Retina (tissue), 1 donor: ENCODE measurements around the gene C16orf86.

ENCODE experiments used
- DNase-seq: peaks from one replicate; pipeline ENCODE4 v3.0.0-alpha.2; 2016

Gene C16orf86, protein sequence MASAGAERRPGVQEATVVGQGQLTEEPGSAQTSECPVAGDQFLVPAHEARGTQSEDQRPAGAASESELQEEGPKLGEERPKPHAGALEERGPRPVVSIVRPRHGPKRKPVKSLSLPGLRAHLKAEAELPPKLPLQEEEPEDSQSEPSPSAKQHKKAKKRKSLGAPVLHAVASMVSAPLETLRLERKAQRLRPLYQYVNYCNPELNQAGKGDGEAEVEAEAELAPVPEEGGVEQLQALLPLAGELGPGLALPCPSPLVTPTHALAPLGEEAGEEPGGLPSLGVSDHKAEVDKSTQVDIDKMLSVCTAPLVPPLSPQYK

GRCh38 chr16:67666559-67667452, at the start of gene C16orf86, which contains the start of gene ENKD1:
Gene C16orf86, plus strand, starts transcription at chr16:67666814. Its CDS starts 157 bp downstream, at chr16:67666971.
Gene ENKD1, minus strand, starts transcription at chr16:67666750. Its CDS starts 308 bp downstream, at chr16:67666442.
- DNase-seq: peak; percentile 94

GRCh38 chr16:67628216-67628615, 38.4 kb upstream of the C16orf86 start:
- no peak for DNase-seq

DNA sequence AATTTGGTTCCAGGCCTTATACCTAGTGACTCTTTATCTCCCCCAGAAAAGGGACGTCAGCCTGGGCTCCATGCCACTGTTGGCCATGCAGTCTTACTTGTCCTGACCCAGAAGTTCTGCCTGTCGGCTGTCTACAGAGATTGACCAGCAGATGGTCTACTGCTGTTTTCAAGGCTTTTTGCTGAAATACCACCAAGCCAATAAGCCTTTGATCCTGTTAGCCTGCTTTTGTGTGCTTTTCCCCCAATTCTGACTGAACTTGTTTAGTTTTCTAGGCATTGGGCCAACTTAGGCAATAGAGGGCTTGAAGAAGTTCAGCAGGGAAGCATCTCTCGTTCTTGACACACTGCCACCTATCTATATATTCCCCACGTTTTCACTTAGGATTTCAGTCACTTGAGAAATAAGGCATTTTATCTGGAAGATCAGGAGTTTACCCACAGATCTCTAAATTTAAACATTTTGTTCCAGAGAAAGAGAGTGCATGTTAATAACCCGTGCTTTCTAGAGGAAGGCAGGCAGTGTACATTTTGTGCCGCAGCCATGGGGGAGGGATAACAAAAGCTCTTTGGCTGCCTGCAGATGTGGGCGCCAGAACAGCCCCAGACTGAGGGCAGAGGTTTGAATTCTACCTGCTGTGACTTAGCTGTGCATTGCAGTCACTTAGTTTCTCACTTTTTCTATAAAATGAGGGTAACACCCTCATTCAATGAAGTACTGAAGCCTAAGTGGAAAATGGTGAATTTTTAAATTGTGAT, 34.0 kb upstream of the C16orf86 start:
- no peak for DNase-seq

- DNase-seq: no peak
These were observed 29.9 kb upstream of the C16orf86 start for GRCh38 chr16:67636713-67637112.

GRCh38 chr16:67637625-67638024, 29.0 kb upstream of the C16orf86 start:
- DNase-seq: no peak

DNA sequence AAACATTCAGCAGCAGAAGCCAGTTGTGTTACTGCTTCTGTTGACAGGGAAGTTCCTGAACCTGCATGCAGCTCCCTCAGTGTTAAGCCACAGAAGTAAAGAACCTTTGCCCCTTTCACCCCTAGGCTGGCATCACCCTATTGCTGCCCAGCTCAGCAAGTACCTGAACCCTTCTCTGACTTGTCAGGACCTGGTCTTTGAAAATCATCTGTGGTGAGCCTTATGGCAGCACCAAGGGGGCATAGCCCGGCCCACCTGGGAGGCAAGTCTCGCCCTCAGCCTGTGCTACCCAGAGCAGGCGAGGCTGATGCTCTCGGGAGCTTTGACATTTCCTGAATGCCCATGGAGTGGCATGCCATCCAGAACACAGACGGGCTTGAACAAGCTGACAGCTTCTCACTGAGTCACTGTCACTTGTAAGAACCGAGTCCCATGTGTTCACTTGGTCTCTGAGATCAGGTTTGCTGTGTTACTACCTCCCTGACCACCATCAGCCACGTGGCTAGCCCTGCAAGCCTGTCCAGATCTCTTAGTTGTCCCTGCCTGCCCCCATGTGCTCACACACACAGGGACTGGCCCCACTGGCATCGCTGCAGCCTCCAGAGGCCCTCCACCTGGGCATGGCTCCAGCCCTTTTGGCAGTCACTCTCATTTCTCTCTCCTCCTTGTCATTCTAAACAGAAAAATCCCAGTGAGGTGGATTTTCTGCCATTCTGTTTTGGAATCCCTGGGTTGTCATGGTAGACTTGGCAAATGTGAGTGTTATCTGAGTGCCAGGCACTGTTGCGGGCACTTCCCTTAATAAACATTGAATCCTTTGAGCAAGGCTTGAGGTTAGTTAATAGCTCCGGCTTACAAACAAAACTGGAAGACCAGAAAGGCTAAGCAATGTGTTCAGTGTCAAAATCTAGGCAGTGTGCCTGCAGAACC, 24.6 kb upstream of the C16orf86 start:
- DNase-seq: no peak

- DNase-seq: no peak
These were observed 22.6 kb upstream of the C16orf86 start for GRCh38 chr16:67644038-67644437.

DNA sequence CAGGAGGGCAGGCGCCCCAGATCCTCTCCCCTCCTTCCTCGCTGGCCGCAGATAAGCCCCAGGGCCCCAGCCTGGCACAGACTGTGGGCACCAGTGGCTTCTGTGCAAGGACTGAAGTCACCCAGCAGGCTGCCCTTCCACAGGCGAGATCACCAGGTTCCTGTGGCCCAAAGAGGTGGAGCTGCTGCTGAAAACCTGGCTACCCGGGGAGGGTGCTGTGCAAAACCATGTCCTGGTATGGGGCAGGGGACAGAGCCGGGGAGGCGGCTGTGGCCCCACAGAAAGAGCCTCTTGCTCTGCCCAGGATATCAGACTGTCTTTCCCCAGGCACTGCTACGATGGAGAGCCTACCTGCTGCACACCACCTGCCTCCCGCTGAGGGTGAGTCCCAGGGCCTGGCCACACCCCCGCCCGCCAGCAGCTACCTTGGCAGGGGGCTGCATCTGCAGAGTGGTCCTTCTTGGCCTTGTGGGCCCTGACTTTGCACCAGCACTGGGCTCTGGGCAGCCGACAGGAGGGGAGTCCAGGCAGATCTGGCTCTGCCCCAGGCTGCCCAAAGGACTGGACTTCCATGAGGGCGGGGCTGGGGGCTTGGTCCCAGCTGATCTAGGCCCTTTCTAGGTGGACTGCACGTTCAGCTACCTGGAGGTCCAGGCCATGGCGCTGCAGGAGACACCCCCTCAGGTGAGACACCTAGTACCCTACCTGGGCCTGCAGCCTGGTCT, 21.1 kb upstream of the C16orf86 start:
- no peak for DNase-seq

DNA sequence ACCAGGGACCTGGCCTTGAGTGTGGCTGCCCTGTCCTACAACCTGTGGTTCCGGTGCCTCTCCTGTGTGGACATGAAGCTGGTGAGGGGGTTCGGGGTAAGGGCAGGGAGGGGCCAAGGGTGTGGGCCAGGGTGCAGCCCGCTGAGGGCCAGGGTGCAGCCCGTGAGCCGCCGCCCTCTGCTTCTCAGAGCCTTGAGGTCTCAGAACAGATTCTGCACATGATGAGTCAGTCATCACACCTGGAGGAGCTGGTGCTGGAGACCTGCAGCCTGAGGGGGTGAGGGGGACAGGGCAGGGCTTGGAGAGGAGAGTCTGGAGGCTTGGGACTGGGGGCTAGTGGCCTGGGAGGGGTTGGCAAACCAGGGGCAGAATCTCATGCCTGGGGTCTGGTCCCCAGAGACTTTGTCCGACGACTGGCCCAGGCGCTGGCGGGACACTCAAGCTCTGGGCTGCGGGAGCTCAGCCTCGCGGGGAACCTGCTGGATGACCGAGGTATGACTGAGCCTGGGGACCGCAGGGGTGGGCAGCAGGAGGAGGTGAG, 19.4 kb upstream of the C16orf86 start:
- no peak for DNase-seq

GRCh38 chr16:67647681-67648080, 18.9 kb upstream of the C16orf86 start:
- DNase-seq: no peak

- no peak for DNase-seq
These were observed 18.4 kb upstream of the C16orf86 start for GRCh38 chr16:67648088-67648763.

DNA sequence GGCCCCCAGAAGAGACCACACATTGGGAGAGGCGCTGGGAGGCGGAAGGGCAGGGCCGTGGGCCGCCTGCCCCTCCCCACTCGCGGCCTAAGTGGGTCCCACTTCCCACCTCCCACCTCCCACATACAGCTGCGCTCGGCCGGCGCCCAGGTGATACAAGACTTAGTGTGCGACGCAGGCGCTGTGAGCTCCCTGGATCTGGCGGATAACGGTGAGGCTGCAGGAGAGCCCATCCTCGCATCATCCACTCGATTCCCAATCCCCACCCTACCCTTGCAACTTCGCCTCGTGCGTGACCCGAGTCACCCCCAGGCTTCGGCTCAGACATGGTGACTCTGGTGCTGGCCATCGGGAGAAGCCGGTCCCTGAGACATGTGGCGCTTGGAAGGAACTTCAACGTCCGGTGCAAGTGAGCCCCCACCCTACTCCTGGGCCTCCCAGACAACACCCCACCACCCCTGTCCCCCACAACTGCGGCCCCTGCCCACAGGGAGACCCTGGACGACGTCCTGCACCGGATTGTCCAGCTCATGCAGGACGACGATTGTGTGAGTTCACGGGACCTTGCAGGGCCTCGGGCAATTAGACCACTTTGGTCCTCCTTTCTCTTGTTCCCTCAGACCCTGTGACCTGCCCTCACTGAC, 17.7 kb upstream of the C16orf86 start:
- DNase-seq: no peak

DNA sequence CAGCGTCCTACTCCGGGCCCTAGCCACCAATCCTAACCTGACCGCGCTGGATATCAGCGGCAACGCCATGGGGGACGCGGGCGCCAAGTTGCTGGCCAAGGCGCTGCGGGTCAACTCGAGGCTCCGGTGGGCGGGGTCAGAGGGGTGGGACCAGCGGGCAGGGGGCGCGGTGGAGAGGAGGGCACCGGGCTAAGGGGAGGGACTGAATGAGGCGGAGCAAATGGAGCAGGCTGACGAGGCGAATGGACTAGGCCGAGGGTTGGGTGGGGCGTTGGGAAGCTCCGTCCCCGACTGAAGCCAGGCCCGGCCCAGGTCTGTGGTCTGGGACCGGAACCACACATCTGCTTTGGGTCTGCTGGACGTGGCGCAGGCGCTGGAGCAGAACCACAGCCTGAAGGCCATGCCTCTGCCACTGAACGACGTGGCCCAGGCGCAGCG, 17.1 kb upstream of the C16orf86 start:
- DNase-seq: no peak

GRCh38 chr16:67650023-67650422, 16.6 kb upstream of the C16orf86 start:
- DNase-seq: no peak

- DNase-seq: no peak
These were observed 15.6 kb upstream of the C16orf86 start for GRCh38 chr16:67651039-67651438.

DNA sequence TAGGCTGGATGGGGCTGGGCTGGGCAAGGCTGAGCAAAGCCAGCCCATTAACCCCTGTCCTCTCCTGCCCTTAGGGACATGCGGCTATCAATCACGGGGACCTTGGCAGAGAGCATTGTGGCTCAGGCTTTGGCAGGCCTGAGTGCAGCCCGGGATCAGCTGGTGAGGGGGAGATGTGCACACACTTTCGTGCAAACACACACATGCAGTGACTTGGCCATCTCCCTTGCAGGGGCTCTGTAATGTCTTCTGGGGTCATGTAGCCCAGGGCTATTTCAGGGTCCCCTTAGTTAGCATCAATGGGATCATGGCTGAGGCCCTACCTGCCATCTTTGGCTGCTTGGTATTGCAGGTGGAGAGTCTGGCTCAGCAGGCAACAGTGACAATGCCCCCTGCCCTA, 14.8 kb upstream of the C16orf86 start:
- no peak for DNase-seq

GRCh38 chr16:67652578-67653127, 14.0 kb upstream of the C16orf86 start:
- DNase-seq: no peak

GRCh38 chr16:67653128-67653788, 13.4 kb upstream of the C16orf86 start:
- peak; percentile 60 for DNase-seq
